LNCaP clone FGC (cell line): ENCODE measurements around the gene TMEM156.
"Not testable (repeated sequence)": the region's sequence is repeated elsewhere in the genome, so short reads cannot be mapped to it uniquely, and the experiment has no call there.

Experiments
- DNase-seq: peaks from one replicate; pipeline ENCODE4 v3.0.0-alpha.2; 2011; ENCODE audit warnings: low read depth
- H3K4me3 ChIP-seq: 2 replicates; pipeline ENCODE4 v1.5.1; 2011; ENCODE audit warnings: mild to moderate bottlenecking, low read depth, low read length, control low read depth
- CTCF ChIP-seq: IDR thresholded peaks from 2 replicates; pipeline ENCODE4 v1.5.1; 2012; ENCODE audit warnings: mild to moderate bottlenecking; ENCODE audit not compliant: control insufficient read depth, insufficient read depth; ENCODE audit errors: extremely low read depth

The TMEM156 gene

GRCh38 chr4:38950159-38950558 is 82.0 kb downstream of the TMEM156 start:
- TF ChIP-seq CTCF, result no peak
- no peak overlapping the region for H3K4me3 ChIP-seq
- no peak for DNase-seq

- no peak for DNase-seq
- no peak for TF ChIP-seq CTCF
- H3K4me3 ChIP-seq, result no peak overlapping the region
Observed at GRCh38 chr4:38949411-38950051, 82.7 kb downstream of the TMEM156 start.

- no peak overlapping the region for H3K4me3 ChIP-seq
- TF ChIP-seq CTCF, result no peak
- DNase-seq, result no peak
Observed at GRCh38 chr4:38948551-38948950, 83.7 kb downstream of the TMEM156 start.

- TF ChIP-seq CTCF, result no peak
- no peak for DNase-seq
- no peak overlapping the region for H3K4me3 ChIP-seq
Observed at GRCh38 chr4:38946919-38947318, 85.3 kb downstream of the TMEM156 start.

- H3K4me3 ChIP-seq, result no peak overlapping the region
- TF ChIP-seq CTCF, result no peak
Observed at GRCh38 chr4:38944440-38944839, 87.8 kb downstream of the TMEM156 start.

GRCh38 chr4:38943343-38943742 is 88.9 kb downstream of the TMEM156 start:
- TF ChIP-seq CTCF, result no peak
- DNase-seq, result no peak
- H3K4me3 ChIP-seq, result no peak overlapping the region

More at GRCh38 chr4:38944440-38944839, 87.8 kb downstream of the TMEM156 start:
- no peak for DNase-seq

GRCh38 chr4:38941906-38942305 is 90.3 kb downstream of the TMEM156 start:
- not testable (repeated sequence) for H3K4me3 ChIP-seq

More at GRCh38 chr4:38941906-38942305, 90.3 kb downstream of the TMEM156 start:
- DNase-seq, result not testable (repeated sequence)
